MM.1S (cell line): ENCODE results near the gene POLG.

Source experiments
- DNase-seq: peaks from one replicate; pipeline ENCODE4 v3.0.0-alpha.2; 2015
- H2AFZ ChIP-seq: fragments of 300-600 bp; sonication (generic); 2 replicates; pipeline ENCODE4 v1.6.0; 2016; ENCODE audit warnings: antibody characterized with exemption, low read length
- H3F3A ChIP-seq: fragments of 300-600 bp; sonication (generic); 2 replicates; pipeline ENCODE4 v1.6.1; 2016; ENCODE audit warnings: mild to moderate bottlenecking, antibody characterized with exemption, low read length, moderate library complexity, mixed read lengths; ENCODE audit not compliant: insufficient read depth
- H3K27ac ChIP-seq: fragments of 300-600 bp; sonication (generic); 2 replicates; pipeline ENCODE4 v1.5.1; 2016; ENCODE audit warnings: mild to moderate bottlenecking, low read length
- H3K27me3 ChIP-seq: fragments of 300-600 bp; sonication (generic); replicated peaks from 2 replicates; pipeline ENCODE4 v1.6.0; 2016; ENCODE audit warnings: low read length; ENCODE audit not compliant: insufficient read depth
- H3K36me3 ChIP-seq: fragments of 300-600 bp; sonication (generic); replicated peaks from 2 replicates; pipeline ENCODE4 v1.6.1; 2016; ENCODE audit warnings: mild to moderate bottlenecking, low read length, mixed read lengths; ENCODE audit not compliant: insufficient read depth
- H3K4me1 ChIP-seq: fragments of 300-600 bp; sonication (generic); 2 replicates; pipeline ENCODE4 v1.6.1; 2016; ENCODE audit warnings: low read length, mixed read lengths
- H3K4me2 ChIP-seq: fragments of 300-600 bp; sonication (generic); 2 replicates; pipeline ENCODE4 v1.6.0; 2016; ENCODE audit warnings: low read depth, low read length
- H3K4me3 ChIP-seq: fragments of 300-600 bp; sonication (generic); 2 replicates; pipeline ENCODE4 v1.5.1; 2016; ENCODE audit warnings: low read length, mixed read lengths
- H3K79me2 ChIP-seq: fragments of 300-600 bp; sonication (generic); 2 replicates; pipeline ENCODE4 v1.6.1; 2016; ENCODE audit warnings: mixed run types, low read length, mixed read lengths
- H3K9ac ChIP-seq: fragments of 300-600 bp; sonication (generic); 2 replicates; pipeline ENCODE4 v1.6.1; 2016; ENCODE audit warnings: low read length, mixed read lengths
- H3K9me2 ChIP-seq: fragments of 300-600 bp; sonication (generic); replicated peaks from 2 replicates; pipeline ENCODE4 v1.6.1; 2016; ENCODE audit warnings: mild to moderate bottlenecking, low read length, mixed read lengths; ENCODE audit not compliant: insufficient read depth
- H3K9me3 ChIP-seq: fragments of 300-600 bp; sonication (generic); replicated peaks from 2 replicates; pipeline ENCODE4 v1.6.1; 2016; ENCODE audit warnings: mild to moderate bottlenecking, low read length, mixed read lengths; ENCODE audit not compliant: insufficient read depth
- H4K20me1 ChIP-seq: fragments of 300-600 bp; sonication (generic); 2 replicates; pipeline ENCODE4 v1.6.1; 2016; ENCODE audit warnings: mild to moderate bottlenecking, low read length, moderate library complexity, mixed read lengths; ENCODE audit not compliant: insufficient read depth
- EZH2 ChIP-seq: fragments of 300-600 bp; sonication (generic); optimal IDR thresholded peaks from 2 replicates; pipeline ENCODE3; 2017; ENCODE audit warnings: low read depth, mild to moderate bottlenecking, antibody characterized with exemption, low read length, mixed read lengths
- EZH2phosphoT487 ChIP-seq: fragments of 300-600 bp; sonication (generic); IDR thresholded peaks from 2 replicates; pipeline ENCODE4 v1.6.1; 2018; ENCODE audit warnings: antibody characterized with exemption, low read length
- TF ChIP-seq, protein P1 (sequence below): fragments of 300-600 bp; sonication (generic); IDR thresholded peaks from 2 replicates; pipeline ENCODE4 v1.5.1; 2016; ENCODE audit warnings: antibody characterized with exemption, low read length, mixed read lengths

The POLG gene

DNA sequence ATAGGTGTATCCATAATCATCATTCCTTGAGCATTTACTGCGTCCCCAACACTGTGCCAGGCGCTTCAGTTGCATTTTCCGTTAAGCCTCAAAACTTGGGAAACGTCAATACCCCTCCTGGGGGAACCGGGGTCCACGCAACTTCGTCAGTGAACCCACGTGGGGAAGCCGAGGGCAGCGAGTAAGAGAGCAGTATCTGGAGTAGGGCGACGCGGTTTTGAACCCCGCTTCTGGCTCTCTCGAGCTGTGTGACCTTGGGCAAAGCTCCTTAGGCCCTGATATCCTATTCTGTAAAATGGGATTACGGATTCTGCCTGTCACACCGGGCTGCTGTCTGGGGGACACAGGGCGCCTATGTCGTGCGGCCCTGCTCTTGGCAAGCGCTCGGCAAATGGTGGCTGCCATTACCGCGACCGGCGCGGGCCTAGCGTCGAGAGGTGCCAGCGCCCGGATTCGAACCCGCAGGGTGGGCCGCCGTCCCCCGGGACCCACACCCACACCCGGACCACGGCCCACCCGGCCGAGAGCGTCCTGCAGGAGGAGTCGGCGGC is 590 bp downstream of the POLG start:
- H3K36me3 ChIP-seq: peaks cover 28% of the 10 kb centered on the region
- H2AFZ ChIP-seq: 0 out of 2 replicates have a peak overlapping the region, but pooled peaks have one; percentile 36
- peak overlapping the region; percentile 88 for H3K4me2 ChIP-seq
- peaks cover 9% of the 10 kb centered on the region for H4K20me1 ChIP-seq
- H3K27ac ChIP-seq: peak overlapping the region; percentile 70; the same call in 1 of the 2 replicates
- H3K27me3 ChIP-seq: no peaks in the 10 kb centered on the region
- H3K4me1 ChIP-seq: peaks cover 34% of the 10 kb centered on the region
- DNase-seq: no peak
- peak overlapping the region; percentile 95 for H3K4me3 ChIP-seq
- H3K9ac ChIP-seq: peak overlapping the region; percentile 85
- no peak for TF ChIP-seq EZH2
- TF ChIP-seq, protein P1, sequence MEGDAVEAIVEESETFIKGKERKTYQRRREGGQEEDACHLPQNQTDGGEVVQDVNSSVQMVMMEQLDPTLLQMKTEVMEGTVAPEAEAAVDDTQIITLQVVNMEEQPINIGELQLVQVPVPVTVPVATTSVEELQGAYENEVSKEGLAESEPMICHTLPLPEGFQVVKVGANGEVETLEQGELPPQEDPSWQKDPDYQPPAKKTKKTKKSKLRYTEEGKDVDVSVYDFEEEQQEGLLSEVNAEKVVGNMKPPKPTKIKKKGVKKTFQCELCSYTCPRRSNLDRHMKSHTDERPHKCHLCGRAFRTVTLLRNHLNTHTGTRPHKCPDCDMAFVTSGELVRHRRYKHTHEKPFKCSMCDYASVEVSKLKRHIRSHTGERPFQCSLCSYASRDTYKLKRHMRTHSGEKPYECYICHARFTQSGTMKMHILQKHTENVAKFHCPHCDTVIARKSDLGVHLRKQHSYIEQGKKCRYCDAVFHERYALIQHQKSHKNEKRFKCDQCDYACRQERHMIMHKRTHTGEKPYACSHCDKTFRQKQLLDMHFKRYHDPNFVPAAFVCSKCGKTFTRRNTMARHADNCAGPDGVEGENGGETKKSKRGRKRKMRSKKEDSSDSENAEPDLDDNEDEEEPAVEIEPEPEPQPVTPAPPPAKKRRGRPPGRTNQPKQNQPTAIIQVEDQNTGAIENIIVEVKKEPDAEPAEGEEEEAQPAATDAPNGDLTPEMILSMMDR: no peak
- TF ChIP-seq EZH2phosphoT487: no peak
- peaks cover 15% of the 10 kb centered on the region for H3F3A ChIP-seq
- peaks cover 53% of the 10 kb centered on the region for H3K79me2 ChIP-seq
- no peaks in the 10 kb centered on the region for H3K9me3 ChIP-seq
- no peaks in the 10 kb centered on the region for H3K9me2 ChIP-seq

DNA sequence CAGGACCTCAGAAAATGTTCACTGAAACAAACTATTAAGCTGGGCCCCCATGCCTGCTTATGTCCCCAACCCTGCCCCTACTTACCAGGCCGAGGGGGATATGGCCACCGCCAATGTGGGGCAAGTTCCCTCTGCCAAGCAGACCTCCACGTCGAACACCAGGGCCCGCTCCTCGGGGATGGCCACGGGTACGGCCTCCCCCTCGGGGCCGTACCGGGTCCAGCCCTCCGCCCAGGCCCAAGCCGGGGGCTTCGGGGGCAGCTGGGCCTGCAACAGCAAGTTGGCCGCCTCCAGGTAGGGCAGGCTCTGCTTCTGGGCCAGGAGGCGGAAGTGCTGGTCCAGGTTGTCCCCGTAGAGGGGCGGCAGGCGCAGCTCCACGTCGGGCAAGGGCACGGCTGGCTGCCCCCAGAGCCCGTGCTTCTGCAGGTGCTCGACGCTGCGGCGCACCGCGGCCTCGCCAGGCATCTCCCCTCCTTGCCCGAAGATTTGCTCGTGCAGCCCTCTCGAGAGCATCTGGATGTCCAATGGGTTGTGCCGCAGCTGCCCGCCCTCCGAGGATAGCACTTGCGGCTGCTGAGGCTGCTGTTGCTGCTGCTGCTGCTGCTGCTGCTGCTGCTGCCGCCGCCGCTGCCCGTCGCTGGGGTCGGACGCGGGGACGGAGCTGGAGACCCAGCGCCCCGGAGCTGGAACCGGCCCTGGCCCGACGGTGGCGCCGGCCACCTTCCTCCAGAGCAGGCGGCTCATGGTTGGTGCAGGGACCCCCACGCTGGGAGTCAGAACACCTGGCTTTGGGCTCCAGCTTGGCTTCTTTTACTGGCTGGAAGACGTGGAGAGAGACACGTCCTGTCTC is 1.4 kb downstream of the POLG start:
- Histone ChIP-seq H3K9ac (peak overlapping the region; percentile 85), H3K9me2 (no peaks in the 10 kb centered on the region), H3K27ac (no peak overlapping the region), H3K4me1 (peaks cover 34% of the 10 kb centered on the region), H3K9me3 (no peaks in the 10 kb centered on the region), H3K4me3 (peak overlapping the region; percentile 95), H3K4me2 (peak overlapping the region; percentile 88), H3K79me2 (peaks cover 61% of the 10 kb centered on the region), H3K27me3 (no peaks in the 10 kb centered on the region), H3K36me3 (peaks cover 35% of the 10 kb centered on the region), H4K20me1 (peaks cover 9% of the 10 kb centered on the region), H3F3A (peaks cover 15% of the 10 kb centered on the region), H2AFZ (no peak overlapping the region)
- no peak for DNase-seq
- no peak for TF ChIP-seq EZH2phosphoT487
- TF ChIP-seq EZH2: no peak
- TF ChIP-seq, protein P1: no peak

DNA sequence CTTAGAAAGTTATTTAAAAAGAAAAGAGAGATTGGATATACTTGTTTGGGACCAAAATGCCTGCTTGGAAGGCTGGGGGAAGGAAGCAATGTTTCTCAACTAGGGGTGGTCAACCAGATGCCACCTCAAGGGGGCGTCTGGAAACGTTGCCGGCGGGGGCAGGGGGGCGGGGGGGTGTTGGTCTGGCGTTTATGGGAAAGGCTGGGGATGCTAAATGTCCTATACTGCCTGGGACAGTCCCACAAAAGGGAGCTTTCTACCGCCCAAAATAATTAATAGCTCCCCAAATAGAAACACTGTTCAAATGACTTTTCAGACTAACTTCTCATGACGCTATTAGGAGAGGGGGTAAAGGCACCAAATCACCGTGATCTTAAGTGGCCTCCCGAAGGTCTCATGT is 2.2 kb downstream of the POLG start:
- peaks cover 15% of the 10 kb centered on the region for H3F3A ChIP-seq
- H4K20me1 ChIP-seq: peaks cover 9% of the 10 kb centered on the region
- no peaks in the 10 kb centered on the region for H3K9me2 ChIP-seq
- H3K27me3 ChIP-seq: no peaks in the 10 kb centered on the region
- no peak overlapping the region for H3K9ac ChIP-seq
- no peak for DNase-seq
- no peak for TF ChIP-seq EZH2phosphoT487
- TF ChIP-seq, protein P1: peak; percentile 21
- no peaks in the 10 kb centered on the region for H3K9me3 ChIP-seq
- H3K27ac ChIP-seq: no peak overlapping the region
- peaks cover 34% of the 10 kb centered on the region for H3K4me1 ChIP-seq
- no peak overlapping the region for H2AFZ ChIP-seq
- H3K4me2 ChIP-seq: peak overlapping the region; percentile 88; the same call in 1 of the 2 replicates
- peaks cover 68% of the 10 kb centered on the region for H3K79me2 ChIP-seq
- H3K4me3 ChIP-seq: no peak overlapping the region
- H3K36me3 ChIP-seq: peaks cover 39% of the 10 kb centered on the region
